GM12872 (cell line): Measurements from ENCODE around the gene APOC3.

ENCODE experiments used
- CTCF ChIP-seq: IDR thresholded peaks from 3 replicates; pipeline ENCODE4 v1.5.1; 2011; ENCODE audit warnings: low read depth, mild to moderate bottlenecking, low read length, moderate library complexity; ENCODE audit not compliant: insufficient read depth

APOC3 gene

GRCh38 chr11:116821050-116821918 is 8.4 kb upstream of the APOC3 start:
- no peak for TF ChIP-seq CTCF

- TF ChIP-seq CTCF: no peak
Measured at GRCh38 chr11:116822575-116822974, 7.1 kb upstream of the APOC3 start.

GRCh38 chr11:116823031-116823843 is 6.5 kb upstream of the APOC3 start, which contains the start of gene APOA4:
Gene APOA4, minus strand, starts transcription at chr11:116823304. Its CDS starts 113 bp downstream, at chr11:116823191.
- no peak for TF ChIP-seq CTCF

GRCh38 chr11:116825434-116825833 is 4.3 kb upstream of the APOC3 start:
- no peak for TF ChIP-seq CTCF

- TF ChIP-seq CTCF: no peak
Measured at GRCh38 chr11:116825854-116826750, 3.6 kb upstream of the APOC3 start.

- TF ChIP-seq CTCF: no peak
Measured at GRCh38 chr11:116826751-116827431, 2.8 kb upstream of the APOC3 start.
